ENCODE results near the gene TIPRL.

TIPRL gene

GRCh38 chr1:168146160-168146539 lies 32.6 kb upstream of the TIPRL start:
- no peak for TF ChIP-seq GATA3 (IDR thresholded peaks at IDR 0.05; ENCODE audit: low read depth, low read length)
- TF ChIP-seq GATA2 (IDR thresholded peaks at IDR 0.05; ENCODE audit: low read depth, low read length), result no peak

GRCh38 chr1:168146626-168147025 lies 32.1 kb upstream of the TIPRL start:
- TF ChIP-seq GATA2 (IDR thresholded peaks at IDR 0.05; ENCODE audit: low read depth, low read length) (no peak), GATA3 (IDR thresholded peaks at IDR 0.05; ENCODE audit: low read depth, low read length) (no peak)

GRCh38 chr1:168148916-168149315 lies 29.8 kb upstream of the TIPRL start:
- TF ChIP-seq GATA3 (IDR thresholded peaks at IDR 0.05; ENCODE audit: low read depth, low read length) (no peak), GATA2 (IDR thresholded peaks at IDR 0.05; ENCODE audit: low read depth, low read length) (no peak)

- TF ChIP-seq GATA3 (IDR thresholded peaks at IDR 0.05; ENCODE audit: low read depth, low read length) (no peak), GATA2 (IDR thresholded peaks at IDR 0.05; ENCODE audit: low read depth, low read length) (no peak)
Observed at GRCh38 chr1:168150283-168150682, 28.5 kb upstream of the TIPRL start.

- TF ChIP-seq GATA3 (IDR thresholded peaks at IDR 0.05; ENCODE audit: low read depth, low read length), result no peak
- TF ChIP-seq GATA2 (IDR thresholded peaks at IDR 0.05; ENCODE audit: low read depth, low read length), result no peak
Observed at GRCh38 chr1:168151935-168152334, 26.8 kb upstream of the TIPRL start.

GRCh38 chr1:168155910-168156309 lies 22.9 kb upstream of the TIPRL start:
- TF ChIP-seq GATA2 (IDR thresholded peaks at IDR 0.05; ENCODE audit: low read depth, low read length) (no peak), GATA3 (IDR thresholded peaks at IDR 0.05; ENCODE audit: low read depth, low read length) (no peak)

GRCh38 chr1:168157638-168158037 lies 21.1 kb upstream of the TIPRL start:
- no peak for TF ChIP-seq GATA2 (IDR thresholded peaks at IDR 0.05; ENCODE audit: low read depth, low read length)
- no peak for TF ChIP-seq GATA3 (IDR thresholded peaks at IDR 0.05; ENCODE audit: low read depth, low read length)

- TF ChIP-seq GATA2 (IDR thresholded peaks at IDR 0.05; ENCODE audit: low read depth, low read length) (no peak), GATA3 (IDR thresholded peaks at IDR 0.05; ENCODE audit: low read depth, low read length) (no peak)
Observed at GRCh38 chr1:168159251-168159650, 19.5 kb upstream of the TIPRL start.

GRCh38 chr1:168159979-168160378 lies 18.8 kb upstream of the TIPRL start:
- TF ChIP-seq GATA2 (IDR thresholded peaks at IDR 0.05; ENCODE audit: low read depth, low read length) (no peak), GATA3 (IDR thresholded peaks at IDR 0.05; ENCODE audit: low read depth, low read length) (no peak)

GRCh38 chr1:168161459-168161858 lies 17.3 kb upstream of the TIPRL start:
- TF ChIP-seq GATA2 (IDR thresholded peaks at IDR 0.05; ENCODE audit: low read depth, low read length) (no peak), GATA3 (IDR thresholded peaks at IDR 0.05; ENCODE audit: low read depth, low read length) (no peak)

GRCh38 chr1:168163670-168164069 lies 15.1 kb upstream of the TIPRL start:
- no peak for TF ChIP-seq GATA3 (IDR thresholded peaks at IDR 0.05; ENCODE audit: low read depth, low read length)
- no peak for TF ChIP-seq GATA2 (IDR thresholded peaks at IDR 0.05; ENCODE audit: low read depth, low read length)

- no peak for TF ChIP-seq GATA3 (IDR thresholded peaks at IDR 0.05; ENCODE audit: low read depth, low read length)
- TF ChIP-seq GATA2 (IDR thresholded peaks at IDR 0.05; ENCODE audit: low read depth, low read length), result no peak
Observed at GRCh38 chr1:168164771-168165170, 14.0 kb upstream of the TIPRL start.

GRCh38 chr1:168167806-168168205 lies 11.0 kb upstream of the TIPRL start:
- TF ChIP-seq GATA3 (IDR thresholded peaks at IDR 0.05; ENCODE audit: low read depth, low read length), result no peak
- TF ChIP-seq GATA2 (IDR thresholded peaks at IDR 0.05; ENCODE audit: low read depth, low read length), result no peak

GRCh38 chr1:168170564-168171508 lies 7.9 kb upstream of the TIPRL start:
- TF ChIP-seq GATA2 (IDR thresholded peaks at IDR 0.05; ENCODE audit: low read depth, low read length) (no peak), GATA3 (IDR thresholded peaks at IDR 0.05; ENCODE audit: low read depth, low read length) (no peak)

- TF ChIP-seq GATA2 (IDR thresholded peaks at IDR 0.05; ENCODE audit: low read depth, low read length) (no peak), GATA3 (IDR thresholded peaks at IDR 0.05; ENCODE audit: low read depth, low read length) (no peak)
Observed at GRCh38 chr1:168172250-168172915, 6.4 kb upstream of the TIPRL start.

All from SH-SY5Y (cell line).